ENCODE results near the gene FXYD6. TPM values are rescaled to one million over a fixed set of nuclear protein-coding genes. Genes with fewer than 3 reads are reported as not detected.

FXYD6 gene
- total RNA-seq, 1 donor from 2014 or later = not detected

DNA sequence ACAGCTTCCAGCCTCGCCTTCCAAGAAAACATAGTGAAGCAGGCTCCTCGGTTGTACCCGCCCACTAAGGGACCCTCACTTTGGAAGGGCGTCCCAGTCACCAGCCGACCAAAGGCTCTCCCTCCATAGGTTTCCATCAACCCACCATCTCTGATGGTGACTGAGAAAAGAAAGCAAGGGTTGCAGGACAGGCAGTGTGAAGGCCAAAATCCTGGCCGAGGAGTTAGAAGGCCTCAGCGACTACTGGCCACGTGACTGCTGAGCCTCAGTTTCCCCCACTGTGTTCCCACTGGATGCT, 2.7 kb downstream of the FXYD6 start:
- DNase-seq (no peak), ATAC-seq (ENCODE audit: low read depth) (no peak)
- peaks cover 54% of the 10 kb centered on the region for H3K27me3 Mint-ChIP-seq
- H3K4me3 Mint-ChIP-seq = no peak overlapping the region
- CTCF ChIA-PET = no interaction called here
- intact Hi-C loops (cut with micrococcal nuclease) = no loop called here
- POLR2A ChIA-PET = no interaction called here
- TF ChIP-seq, protein P1, sequence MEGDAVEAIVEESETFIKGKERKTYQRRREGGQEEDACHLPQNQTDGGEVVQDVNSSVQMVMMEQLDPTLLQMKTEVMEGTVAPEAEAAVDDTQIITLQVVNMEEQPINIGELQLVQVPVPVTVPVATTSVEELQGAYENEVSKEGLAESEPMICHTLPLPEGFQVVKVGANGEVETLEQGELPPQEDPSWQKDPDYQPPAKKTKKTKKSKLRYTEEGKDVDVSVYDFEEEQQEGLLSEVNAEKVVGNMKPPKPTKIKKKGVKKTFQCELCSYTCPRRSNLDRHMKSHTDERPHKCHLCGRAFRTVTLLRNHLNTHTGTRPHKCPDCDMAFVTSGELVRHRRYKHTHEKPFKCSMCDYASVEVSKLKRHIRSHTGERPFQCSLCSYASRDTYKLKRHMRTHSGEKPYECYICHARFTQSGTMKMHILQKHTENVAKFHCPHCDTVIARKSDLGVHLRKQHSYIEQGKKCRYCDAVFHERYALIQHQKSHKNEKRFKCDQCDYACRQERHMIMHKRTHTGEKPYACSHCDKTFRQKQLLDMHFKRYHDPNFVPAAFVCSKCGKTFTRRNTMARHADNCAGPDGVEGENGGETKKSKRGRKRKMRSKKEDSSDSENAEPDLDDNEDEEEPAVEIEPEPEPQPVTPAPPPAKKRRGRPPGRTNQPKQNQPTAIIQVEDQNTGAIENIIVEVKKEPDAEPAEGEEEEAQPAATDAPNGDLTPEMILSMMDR (IDR thresholded peaks at IDR 0.05) = no peak
- no peaks in the 10 kb centered on the region for H3K9me3 Mint-ChIP-seq
- H3K36me3 Mint-ChIP-seq (ENCODE audit: low read depth) = no peaks in the 10 kb centered on the region
- no peak overlapping the region for H3K27ac Mint-ChIP-seq
- H3K4me1 Mint-ChIP-seq = peaks cover 23% of the 10 kb centered on the region

DNA sequence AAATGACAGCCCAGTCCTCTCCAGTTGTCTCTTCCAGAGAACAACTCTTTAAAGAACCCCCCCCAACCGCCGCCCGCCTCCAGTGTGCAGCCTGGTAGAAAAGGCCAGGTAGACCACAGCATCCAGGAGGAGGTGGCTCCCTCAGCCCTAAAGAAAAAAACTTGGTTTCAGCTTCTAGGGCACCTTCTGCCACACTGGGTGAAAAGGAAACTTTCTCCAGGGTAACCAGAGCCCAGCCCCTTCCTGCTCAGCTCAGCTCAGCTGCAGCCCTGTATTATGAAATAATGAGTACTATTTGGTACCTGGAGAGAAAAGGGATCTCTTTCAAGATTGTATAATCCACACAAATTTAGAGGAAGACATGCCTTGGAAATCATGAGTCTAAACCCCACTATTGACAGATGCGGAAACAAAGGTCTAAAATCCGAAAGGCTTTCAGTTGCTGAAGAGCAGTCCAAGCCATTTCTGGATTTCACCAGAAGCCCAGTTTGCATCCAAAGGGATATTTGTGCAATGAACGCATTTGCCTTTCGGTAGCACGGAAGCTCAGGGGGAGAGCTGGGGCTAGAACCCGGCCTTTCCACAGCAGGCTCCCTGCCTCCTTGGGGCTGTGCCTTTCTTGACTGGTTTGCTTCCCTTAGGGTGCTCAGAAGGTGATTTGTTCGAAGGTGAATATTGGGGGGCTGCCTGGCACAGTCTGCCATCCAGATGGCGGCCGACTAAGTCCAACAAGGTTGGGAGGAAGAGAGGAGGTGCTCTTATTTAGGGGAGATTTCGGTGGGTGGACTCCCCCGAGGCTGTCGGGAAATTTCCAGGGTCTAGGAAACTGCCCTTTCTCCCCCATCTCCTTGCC, 3.3 kb downstream of the FXYD6 start:
- no peak overlapping the region for H3K4me3 Mint-ChIP-seq
- H3K27ac Mint-ChIP-seq = no peak overlapping the region
- H3K27me3 Mint-ChIP-seq = peaks cover 52% of the 10 kb centered on the region
- TF ChIP-seq, protein P1 (IDR thresholded peaks at IDR 0.05) = no peak
- POLR2A ChIA-PET = no interaction called here
- CTCF ChIA-PET = no interaction called here
- intact Hi-C loops (cut with micrococcal nuclease) = no loop called here
- no peaks in the 10 kb centered on the region for H3K36me3 Mint-ChIP-seq (ENCODE audit: low read depth)
- H3K4me1 Mint-ChIP-seq = peaks cover 23% of the 10 kb centered on the region
- no peak for ATAC-seq (ENCODE audit: low read depth)
- no peaks in the 10 kb centered on the region for H3K9me3 Mint-ChIP-seq
- DNase-seq = no peak

DNA sequence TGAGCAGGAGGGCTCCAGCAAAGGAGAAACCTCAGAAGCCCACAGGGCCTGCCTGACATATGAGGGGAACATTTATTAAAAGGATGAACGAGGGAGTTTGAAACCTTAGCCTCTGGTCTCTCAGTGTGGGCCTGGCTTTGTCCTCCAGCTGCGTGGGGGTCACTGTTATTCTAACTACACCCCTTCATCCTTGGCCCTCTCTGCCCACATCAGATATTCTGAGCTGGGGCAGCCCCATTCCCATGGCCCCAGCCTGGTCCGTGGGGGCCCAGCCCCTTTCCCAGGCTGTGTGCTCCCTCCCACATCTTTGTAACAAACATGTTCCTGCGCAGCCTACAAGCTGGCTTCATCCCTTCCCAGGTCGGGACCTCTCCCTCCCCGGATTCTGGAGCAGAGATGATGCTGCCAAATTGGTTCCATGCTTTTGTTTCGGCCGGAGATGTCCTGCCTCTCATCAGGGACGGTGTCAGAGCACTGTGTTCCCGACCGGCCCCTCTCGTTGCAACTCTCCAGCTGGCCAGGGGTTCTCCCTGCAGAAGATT, 4.0 kb downstream of the FXYD6 start:
- Mint-ChIP-seq H3K4me3 (no peak overlapping the region), H3K9me3 (no peaks in the 10 kb centered on the region), H3K27me3 (peaks cover 50% of the 10 kb centered on the region), H3K36me3 (ENCODE audit: low read depth) (no peaks in the 10 kb centered on the region), H3K4me1 (peaks cover 23% of the 10 kb centered on the region), H3K27ac (no peak overlapping the region)
- intact Hi-C loops (cut with micrococcal nuclease) = no loop called here
- POLR2A ChIA-PET = no interaction called here
- ATAC-seq (ENCODE audit: low read depth) = no peak
- no peak for DNase-seq
- CTCF ChIA-PET = no interaction called here
- TF ChIP-seq, protein P1 (IDR thresholded peaks at IDR 0.05) = no peak

DNA sequence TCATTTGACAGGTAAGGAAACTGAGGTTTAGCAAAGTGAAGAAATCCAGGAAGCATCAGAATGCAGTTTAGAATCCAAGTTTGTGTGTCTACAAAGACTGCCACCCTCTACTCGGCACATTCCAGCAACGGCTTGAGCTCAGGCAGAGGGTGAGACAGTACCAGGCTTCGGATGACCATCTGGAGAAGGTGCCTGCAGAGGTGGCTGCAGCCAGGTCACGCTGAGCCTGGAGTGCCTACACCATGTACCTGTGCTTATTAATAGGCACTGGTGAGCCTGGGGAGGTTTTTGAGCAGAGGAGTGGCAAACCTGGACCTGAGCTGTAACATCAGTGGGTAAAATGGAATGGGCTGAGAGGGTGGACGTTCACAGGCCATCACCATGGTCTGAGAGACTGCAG, 4.7 kb downstream of the FXYD6 start:
- no peak for ATAC-seq (ENCODE audit: low read depth)
- POLR2A ChIA-PET = no interaction called here
- DNase-seq = no peak

DNA sequence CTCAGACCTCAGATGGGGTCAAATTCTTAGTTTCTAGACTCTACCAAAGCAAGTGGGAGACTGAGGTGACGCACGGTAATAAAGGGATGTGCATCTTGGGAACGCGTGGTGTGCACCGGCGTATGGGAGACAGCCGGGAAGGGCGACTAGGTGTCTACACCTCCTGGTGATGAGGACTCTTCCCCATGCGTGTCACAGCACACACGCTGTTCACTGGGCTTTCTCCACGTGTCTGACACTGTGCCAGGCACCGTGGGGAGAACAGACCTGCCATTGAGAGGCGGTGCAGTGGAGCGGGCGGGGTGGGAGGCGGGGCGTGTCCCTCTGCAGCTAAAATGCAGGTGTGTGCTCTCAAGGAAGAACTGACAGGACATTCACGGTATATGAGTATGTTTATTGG, 5.3 kb downstream of the FXYD6 start:
- ChIA-PET POLR2A (no interaction called here), CTCF (interaction anchor here (1.9 kb wide), 1 partner anchor 75 kb away, joined by 5 read pairs; no protein-coding TSS in a partner anchor)
- TF ChIP-seq, protein P1 (IDR thresholded peaks at IDR 0.05) = no peak
- H3K4me1 Mint-ChIP-seq = peaks cover 17% of the 10 kb centered on the region
- no peaks in the 10 kb centered on the region for H3K9me3 Mint-ChIP-seq
- DNase-seq (no peak), ATAC-seq (ENCODE audit: low read depth) (no peak)
- no peak overlapping the region for H3K27ac Mint-ChIP-seq
- intact Hi-C loops (cut with micrococcal nuclease) = no loop called here
- no peaks in the 10 kb centered on the region for H3K36me3 Mint-ChIP-seq (ENCODE audit: low read depth)
- no peak overlapping the region for H3K4me3 Mint-ChIP-seq
- peaks cover 42% of the 10 kb centered on the region for H3K27me3 Mint-ChIP-seq

More for the DNA sequence above, 4.7 kb downstream of the FXYD6 start:
- Mint-ChIP-seq H3K4me1 (peaks cover 21% of the 10 kb centered on the region), H3K36me3 (ENCODE audit: low read depth) (no peaks in the 10 kb centered on the region), H3K27ac (no peak overlapping the region), H3K27me3 (peaks cover 46% of the 10 kb centered on the region), H3K4me3 (no peak overlapping the region), H3K9me3 (no peaks in the 10 kb centered on the region)
- CTCF ChIA-PET = interaction anchor here (1.9 kb wide), 1 partner anchor 75 kb away, joined by 5 read pairs; no protein-coding TSS in a partner anchor
- TF ChIP-seq, protein P1 (IDR thresholded peaks at IDR 0.05) = no peak
- intact Hi-C loops (cut with micrococcal nuclease) = no loop called here
